NOMO-1 (cell line): Measurements from ENCODE around the gene DYNLT1.
"Not testable (repeated sequence)": the region's sequence is repeated elsewhere in the genome, so short reads cannot be mapped to it uniquely, and the experiment has no call there.

Source experiments
- DNase-seq, 2 experiments: peaks; one replicate each; lab custom pipeline; 2025; ENCODE audit not compliant: unreplicated experiment in 2 of 2; lab: John Stamatoyannopoulos, UW

The DYNLT1 gene

GRCh38 chr6:158643836-158644230 is 710 bp downstream of the DYNLT1 start:
- peak in 1 of 2 experiments; percentile 30 for DNase-seq

GRCh38 chr6:158642097-158642601 is 2.4 kb downstream of the DYNLT1 start:
- DNase-seq, result no peak

GRCh38 chr6:158640519-158640918 is 4.0 kb downstream of the DYNLT1 start:
- no peak for DNase-seq

GRCh38 chr6:158639056-158639455 is 5.5 kb downstream of the DYNLT1 start:
- DNase-seq, result no peak

GRCh38 chr6:158638324-158638854 is 6.2 kb downstream of the DYNLT1 start:
- no peak for DNase-seq

- no peak for DNase-seq
These were observed 7.8 kb downstream of the DYNLT1 start for GRCh38 chr6:158636778-158637177.

GRCh38 chr6:158635427-158636073 is 9.0 kb downstream of the DYNLT1 start:
- no peak for DNase-seq

GRCh38 chr6:158634695-158635426 is 9.7 kb downstream of the DYNLT1 start:
- no peak for DNase-seq

GRCh38 chr6:158633127-158633526 is 11.4 kb downstream of the DYNLT1 start:
- DNase-seq, result no peak

- DNase-seq, result not testable (repeated sequence)
These were observed 11.9 kb downstream of the DYNLT1 start for GRCh38 chr6:158632538-158633119.

- no peak for DNase-seq
These were observed 12.6 kb downstream of the DYNLT1 start for GRCh38 chr6:158631678-158632537.

- no peak for DNase-seq
These were observed 13.5 kb downstream of the DYNLT1 start for GRCh38 chr6:158630938-158631616.

GRCh38 chr6:158629367-158630221 is 14.9 kb downstream of the DYNLT1 start:
- DNase-seq, result no peak

- no peak for DNase-seq
These were observed 16.0 kb downstream of the DYNLT1 start for GRCh38 chr6:158628542-158628941.

- no peak for DNase-seq
These were observed 16.7 kb downstream of the DYNLT1 start for GRCh38 chr6:158627940-158628211.

- DNase-seq, result no peak
These were observed 17.2 kb downstream of the DYNLT1 start for GRCh38 chr6:158627168-158627939.

- no peak for DNase-seq
These were observed 18.0 kb downstream of the DYNLT1 start for GRCh38 chr6:158626360-158627167.

GRCh38 chr6:158625881-158626305 is 18.6 kb downstream of the DYNLT1 start:
- DNase-seq, result no peak
